SKM-1 treated with dmso at 0.1 percent for 144 hours (cell line): ENCODE measurements around the gene NUP210.

Source experiments
- DNase-seq: peaks from one replicate; lab custom pipeline; 2025; ENCODE audit not compliant: unreplicated experiment; lab: John Stamatoyannopoulos, UW

Gene NUP210

DNA sequence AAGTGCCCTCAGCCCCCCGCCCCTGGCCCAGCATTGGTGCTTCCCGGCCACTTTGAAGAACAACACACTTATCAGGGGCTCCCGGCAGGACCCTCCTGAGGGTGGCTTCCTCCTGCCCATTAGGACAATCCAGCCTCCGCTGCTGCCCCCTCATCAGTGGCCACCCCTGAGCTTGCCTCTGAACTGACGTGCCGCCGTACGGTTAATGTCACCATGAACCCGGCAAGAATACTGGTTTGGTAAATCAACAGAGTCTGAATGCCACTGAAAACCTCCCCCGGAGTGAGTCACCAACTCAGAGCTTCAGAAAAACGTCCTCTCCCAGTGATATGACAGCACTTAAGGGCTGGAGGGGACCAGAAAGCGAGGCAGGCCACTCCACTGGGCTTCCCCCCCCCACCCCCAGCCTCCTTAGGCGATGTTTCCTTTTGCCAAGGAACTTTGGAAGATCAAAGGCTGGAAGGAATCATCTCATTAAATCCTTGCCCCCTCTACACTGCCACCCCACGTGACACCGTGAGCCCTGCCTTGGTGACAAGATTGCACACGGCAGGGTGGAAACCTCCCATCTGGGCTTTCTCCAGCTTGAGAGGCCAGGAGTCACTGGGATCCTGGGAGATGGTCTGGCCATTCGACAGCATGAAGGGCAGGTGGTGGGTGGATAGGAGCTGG is 142.1 kb downstream of the NUP210 start:
- no peak for DNase-seq

DNA sequence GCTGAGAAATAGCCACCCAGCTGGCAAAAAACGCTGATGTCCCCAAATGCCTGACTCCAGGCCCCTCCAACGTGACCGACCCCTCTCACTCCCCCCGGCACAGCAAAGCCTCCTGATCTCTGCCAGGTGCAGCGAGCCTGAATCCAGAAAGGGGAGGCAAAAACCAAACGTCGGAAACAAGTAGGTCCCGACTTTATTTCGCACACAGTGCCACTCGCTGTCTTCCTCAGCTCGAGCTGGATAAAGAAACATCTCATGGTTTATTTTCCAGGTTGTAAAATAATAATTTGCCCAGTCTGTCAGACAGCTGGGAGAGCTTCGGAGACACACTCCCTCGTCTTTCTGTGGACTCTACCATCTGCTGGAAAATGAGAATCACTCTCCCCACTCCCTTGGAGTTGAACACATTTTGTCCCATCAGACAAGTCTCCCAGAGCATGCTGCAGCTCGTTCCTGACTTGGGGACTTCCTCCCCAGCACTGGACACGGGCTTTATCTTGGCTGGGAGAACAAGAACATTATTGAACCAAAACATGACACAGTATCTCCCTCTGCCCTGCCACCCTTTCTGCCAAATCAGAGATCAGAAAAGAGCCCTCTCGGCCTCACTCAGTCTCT is 142.8 kb downstream of the NUP210 start:
- DNase-seq = no peak

- DNase-seq = no peak
These were observed 143.5 kb downstream of the NUP210 start for GRCh38 chr3:13276438-13277195.

DNA sequence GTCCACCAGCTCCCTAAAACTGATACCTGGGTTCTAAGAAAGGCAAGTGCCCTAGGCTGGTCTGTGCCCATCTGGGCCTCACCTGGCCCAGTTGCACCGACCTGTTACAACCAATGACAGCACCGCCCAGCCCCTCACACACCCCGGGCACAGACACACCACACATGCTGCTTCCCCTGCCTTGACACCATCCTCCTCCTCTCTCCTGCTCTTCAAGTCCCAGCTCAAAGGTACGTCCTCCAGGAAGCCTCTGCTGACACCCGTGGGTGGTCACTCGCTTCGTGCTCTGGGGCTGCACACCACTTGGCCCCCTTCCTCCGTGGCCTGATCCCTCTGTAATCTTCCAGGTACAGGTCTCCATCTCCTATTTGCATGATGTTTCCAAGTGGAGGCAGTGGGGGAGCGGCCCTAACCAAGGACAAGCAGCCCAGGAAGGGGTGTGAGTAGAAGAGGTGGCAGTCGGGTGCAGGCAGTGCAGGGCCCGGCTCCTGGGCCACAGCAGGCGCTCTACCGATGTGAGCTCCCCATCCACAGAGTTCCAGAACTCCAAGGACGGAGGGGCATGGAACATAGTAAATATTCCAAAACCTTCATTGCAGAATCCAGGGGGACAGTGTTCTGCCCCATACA is 144.6 kb downstream of the NUP210 start:
- no peak for DNase-seq

GRCh38 chr3:13274551-13275332 is 145.4 kb downstream of the NUP210 start:
- no peak for DNase-seq

DNA sequence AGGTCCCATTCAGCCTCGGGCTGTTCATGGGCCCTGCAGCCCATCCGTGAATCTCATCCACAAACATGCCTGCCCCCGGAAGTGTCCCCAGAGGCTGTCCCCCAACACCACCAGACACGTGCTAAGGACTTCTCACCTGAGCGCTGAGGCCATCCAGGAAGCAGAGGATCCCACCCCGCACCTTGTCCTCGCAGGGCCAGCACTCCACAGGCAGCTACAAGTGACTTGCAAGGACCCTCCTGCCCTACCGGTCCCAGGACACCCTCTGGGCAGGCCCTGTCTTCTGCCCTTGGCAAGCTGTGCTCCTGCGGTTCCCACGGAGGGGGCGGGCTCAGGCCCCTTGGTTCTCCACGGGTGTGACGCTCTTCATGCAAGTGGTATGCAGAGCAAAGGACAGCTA is 146.0 kb downstream of the NUP210 start:
- DNase-seq = no peak

DNA sequence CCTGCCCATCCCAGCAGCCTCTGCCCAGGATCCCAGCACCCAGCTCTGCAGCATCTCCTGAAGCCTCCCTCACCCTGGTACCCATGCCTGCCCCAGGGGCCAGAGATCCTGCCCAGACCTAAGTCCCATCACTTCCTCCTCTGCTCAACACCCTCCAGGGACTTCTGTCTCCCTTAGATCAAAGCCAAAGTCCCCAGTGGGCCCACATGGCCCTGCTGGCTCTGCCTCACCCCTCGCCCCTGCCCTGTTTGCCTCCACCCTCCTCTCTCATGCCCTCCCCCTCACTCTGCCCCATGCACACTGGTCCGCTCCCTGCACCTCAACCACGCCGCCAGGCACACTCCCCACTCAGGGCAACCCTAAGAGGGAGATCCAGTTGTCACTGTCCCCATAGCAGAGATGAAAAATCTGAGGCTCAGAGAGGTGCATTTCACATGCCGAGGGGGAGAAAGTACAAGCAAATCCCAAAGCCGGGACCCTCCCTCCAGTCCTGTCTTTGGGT is 146.5 kb downstream of the NUP210 start:
- no peak for DNase-seq

- no peak for DNase-seq
These were observed 147.1 kb downstream of the NUP210 start for GRCh38 chr3:13272831-13273603.

- DNase-seq = no peak
These were observed 150.3 kb downstream of the NUP210 start for GRCh38 chr3:13269711-13270378.

DNA sequence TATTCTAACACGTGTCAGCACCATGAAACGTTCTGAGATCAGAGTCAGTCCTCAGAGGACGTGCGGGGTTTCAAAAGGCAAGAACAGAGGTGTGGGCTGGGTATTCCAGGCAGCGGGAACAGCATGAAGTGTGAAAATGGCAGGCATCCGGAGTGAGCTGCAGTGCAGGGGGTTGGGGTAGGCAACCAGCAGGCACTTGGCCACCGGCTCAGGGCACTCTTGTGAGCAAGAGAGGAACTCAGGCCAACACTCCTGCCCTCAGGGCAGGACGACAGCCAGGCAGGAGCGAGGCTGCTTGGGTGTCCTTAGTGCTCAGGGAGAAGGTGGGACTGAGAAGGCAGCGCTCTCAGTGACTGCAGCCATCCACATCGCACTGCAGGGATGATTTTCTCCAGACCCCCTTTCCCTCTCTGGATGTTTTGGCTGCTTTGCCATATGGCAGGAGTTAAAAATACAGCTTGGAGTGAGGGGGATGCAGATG is 151.1 kb downstream of the NUP210 start:
- no peak for DNase-seq

DNA sequence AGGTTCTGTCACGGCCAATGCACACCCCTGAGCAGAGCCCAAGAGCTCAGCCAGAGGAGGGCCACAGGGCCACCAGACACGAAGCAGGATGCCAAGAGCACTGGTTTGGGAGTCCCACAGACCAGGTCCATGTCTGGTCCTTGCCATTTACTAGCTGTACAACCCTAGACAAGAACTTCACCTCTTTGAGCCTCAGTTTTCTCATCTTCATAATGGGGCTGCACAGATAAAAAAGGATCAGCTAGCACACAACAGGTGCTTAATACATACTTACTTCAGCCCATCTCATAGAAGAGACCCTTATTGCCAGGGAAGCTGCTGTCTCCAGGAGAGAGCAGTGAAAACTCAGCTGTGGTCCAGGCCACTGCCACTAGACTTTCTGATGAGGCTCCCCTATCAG is 152.0 kb downstream of the NUP210 start:
- no peak for DNase-seq

DNA sequence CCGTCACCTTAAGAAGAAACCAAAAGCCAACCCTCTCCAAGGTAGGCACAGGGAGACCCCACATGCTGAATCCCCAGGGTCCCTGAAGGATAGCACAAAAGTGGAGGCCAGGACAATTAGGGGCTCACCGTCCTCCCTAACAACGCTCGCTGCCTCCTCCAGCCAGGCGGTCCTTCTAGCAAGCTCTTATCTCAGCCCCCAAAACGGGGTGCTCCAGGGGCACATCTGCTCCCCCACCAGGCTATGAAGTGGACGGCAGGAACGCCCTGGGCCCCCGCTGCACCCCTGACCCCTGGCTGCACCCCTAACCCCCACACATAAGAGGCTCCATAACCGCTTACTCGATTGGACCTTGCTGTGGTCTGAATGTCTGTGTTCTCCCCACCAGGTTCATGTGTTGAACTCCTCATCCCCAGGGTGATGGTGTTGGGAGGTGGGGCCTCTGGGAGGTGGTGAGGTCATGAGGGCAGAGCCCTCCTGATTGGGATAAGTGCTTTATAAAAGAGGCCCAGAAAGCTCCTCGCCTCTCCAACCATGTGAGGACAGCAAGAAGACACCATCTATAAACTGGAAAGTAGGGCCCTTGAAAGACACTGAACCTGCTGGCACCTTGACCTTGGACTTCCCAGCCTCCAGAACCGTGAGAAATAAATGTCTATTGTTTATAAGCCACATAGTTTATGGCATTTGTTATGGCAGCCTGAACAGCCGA is 153.3 kb downstream of the NUP210 start:
- no peak for DNase-seq
